Measurements from ENCODE around the gene GASK1A. TPM values are rescaled to one million over a fixed set of nuclear protein-coding genes. Genes with fewer than 3 reads are reported as not detected.

GASK1A gene
- total and polyA plus RNA-seq, 2 of the 8 experiments (the other 6 are each of a cell fraction or from before 2014, with no cell fraction given) = 4.7 to 7.9 TPM

GRCh38 chr3:43000387-43000786, 21.3 kb downstream of the GASK1A start:
- FAIRE-seq = no peak
- Histone ChIP-seq H3K27ac (ENCODE audit: low read depth, low read length) (no peak overlapping the region), H3K9me3 (ENCODE audit: insufficient read depth in 2 of 2, low read depth in 1 of 2, low read length in 1 of 2) (no peaks in the 10 kb centered on the region), H3K56ac (replicated peaks; ENCODE audit: insufficient read length, low read depth, low read length) (no peak overlapping the region), H3K4me3 (ENCODE audit: extremely low read depth in 1 of 4, insufficient read depth in 2 of 4, low read depth in 3 of 4, low read length in 4 of 4) (no peak overlapping the region), H3K79me1 (ENCODE audit: low read depth, low read length) (no peaks in the 10 kb centered on the region), H2BK12ac (ENCODE audit: low read depth, low read length) (no peak overlapping the region), H2BK5ac (ENCODE audit: low read depth, low read length) (no peak overlapping the region), H4K20me1 (replicated peaks in 1 of 2; ENCODE audit: control insufficient read depth in 1 of 2, insufficient read depth in 2 of 2, low read length in 2 of 2) (no peaks in the 10 kb centered on the region), H3K4ac (replicated peaks; ENCODE audit: insufficient read length, low read depth, low read length) (no peak overlapping the region), H4K8ac (ENCODE audit: extremely low read depth, insufficient read depth, low read length) (no peak overlapping the region), H2BK20ac (ENCODE audit: low read length) (no peak overlapping the region), H2AK5ac (ENCODE audit: low read depth, low read length) (no peak overlapping the region), H3K4me2 (ENCODE audit: insufficient read depth in 1 of 2, low read depth in 2 of 2, low read length in 2 of 2) (no peak overlapping the region), H3K27me3 (replicated peaks in 1 of 4; ENCODE audit: control insufficient read depth in 3 of 4, extremely low read depth in 1 of 4, insufficient read depth in 3 of 4, low read length in 3 of 4) (no peaks in the 10 kb centered on the region), H4K5ac (ENCODE audit: insufficient read length, low read depth, low read length) (no peak overlapping the region), H3K36me3 (ENCODE audit: control insufficient read depth in 2 of 4, insufficient read depth in 4 of 4, low read length in 3 of 4) (no peaks in the 10 kb centered on the region), H3K23me2 (ENCODE audit: low read depth, low read length) (no peaks in the 10 kb centered on the region), H3K18ac (ENCODE audit: extremely low read depth, low read length) (no peak overlapping the region), H3K23ac (ENCODE audit: insufficient read length) (no peak overlapping the region), H2BK120ac (replicated peaks; ENCODE audit: low read depth, low read length) (no peak overlapping the region), H3K79me2 (ENCODE audit: control insufficient read depth in 1 of 2, insufficient read depth in 2 of 2, low read length in 2 of 2) (peaks cover 0 to 3% of the 10 kb centered on the region in 2 experiments; a peak in 1 of 4 replicates), H2BK15ac (ENCODE audit: low read length) (no peak overlapping the region), H3K14ac (ENCODE audit: insufficient read length) (no peak overlapping the region), H2AFZ (ENCODE audit: low read length) (no peak overlapping the region), H3K4me1 (replicated peaks in 1 of 4; ENCODE audit: control insufficient read depth in 3 of 4, insufficient read depth in 4 of 4, low read length in 3 of 4) (no peaks in the 10 kb centered on the region; a peak in 1 of 7 replicates), H4K91ac (replicated peaks; ENCODE audit: insufficient read length, low read length) (no peak overlapping the region), H3K9ac (replicated peaks in 1 of 4; ENCODE audit: extremely low read depth in 1 of 4, low read depth in 3 of 4, low read length in 3 of 4) (no peak overlapping the region)
- WGBS, 2 experiments (ENCODE audit: extremely low coverage in 1 of 2, insufficient coverage in 1 of 2, insufficient read length in 1 of 2, insufficient replicate concordance in 2 of 2, low coverage in 1 of 2, low lambda C conversion rate in 2 of 2, missing lambda C conversion rate in 1 of 2) = 89% methylated on average over 4 of the region's 4 CpGs; no CpG with 5 or more reads in 1 of the 2 experiments
- POLR2A ChIA-PET (ENCODE audit: partially characterized antibody) = no interaction called here
- DNase-seq (ENCODE audit: low read depth in 1 of 2, low spot score in 2 of 2) = no peak
- CTCF ChIA-PET (ENCODE audit: partially characterized antibody) = interaction anchor here (0.8 to 2.7 kb wide), 5 partner anchors 9 to 39 kb away, joined by 3 to 13 read pairs (median 4); no protein-coding TSS in a partner anchor
- no peak for TF ChIP-seq GTF2F1 (IDR thresholded peaks at IDR 0.05; ENCODE audit: borderline replicate concordance, low read depth, low read length)
- TF ChIP-seq EP300 (IDR thresholded peaks at IDR 0.05; ENCODE audit: borderline replicate concordance in 1 of 2, low read depth in 2 of 2, low read length in 2 of 2) = no peak
- no peak for TF ChIP-seq KDM1A (IDR thresholded peaks at IDR 0.05; ENCODE audit: borderline replicate concordance, low read length)
- no peak for TF ChIP-seq SP2 (IDR thresholded peaks at IDR 0.05; ENCODE audit: low read length)
- no peak for TF ChIP-seq SP4 (IDR thresholded peaks at IDR 0.05; ENCODE audit: low read length)
- no peak for TF ChIP-seq CBX8 (IDR thresholded peaks at IDR 0.05; ENCODE audit: borderline replicate concordance, low read depth, low read length)
- no peak for TF ChIP-seq FOSL1 (IDR thresholded peaks at IDR 0.05; ENCODE audit: insufficient read depth, low read depth, low read length)
- TF ChIP-seq RAD21 (IDR thresholded peaks at IDR 0.05 in 1 of 2, conservative IDR thresholded peaks at IDR 0.05 in 1 of 2; ENCODE audit: low read depth in 2 of 2, low read length in 2 of 2) = no peak
